ENCODE results near the gene MLPH. TPM values are rescaled to one million over a fixed set of nuclear protein-coding genes. Genes with fewer than 3 reads are reported as not detected.

MLPH gene
- total and polyA plus RNA-seq, 10 donors, result 0.09 to 1.4 (median 0.35) TPM; not detected in 3

DNA sequence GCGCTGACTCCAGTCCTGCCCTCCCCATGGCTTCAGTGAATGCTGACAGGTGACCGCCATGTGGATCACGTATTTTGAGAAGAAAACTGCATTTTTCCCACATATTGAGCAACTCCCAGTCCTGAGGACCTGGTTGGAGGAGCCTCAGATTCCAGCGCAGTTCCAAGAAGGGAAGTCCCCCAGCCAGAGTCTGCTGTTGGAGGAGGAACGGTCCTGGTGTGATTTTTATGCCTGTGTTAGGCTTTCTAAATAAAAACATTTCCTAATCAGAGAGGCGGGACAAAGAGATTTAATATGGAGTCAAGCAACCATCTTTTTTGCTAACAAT is 40.7 kb upstream of the MLPH start:
- Histone ChIP-seq H3K4me1 (peaks cover 0 to 26% (median 10%) of the 10 kb centered on the region in 6 donors), H3K4me3 (no peak overlapping the region)

DNA sequence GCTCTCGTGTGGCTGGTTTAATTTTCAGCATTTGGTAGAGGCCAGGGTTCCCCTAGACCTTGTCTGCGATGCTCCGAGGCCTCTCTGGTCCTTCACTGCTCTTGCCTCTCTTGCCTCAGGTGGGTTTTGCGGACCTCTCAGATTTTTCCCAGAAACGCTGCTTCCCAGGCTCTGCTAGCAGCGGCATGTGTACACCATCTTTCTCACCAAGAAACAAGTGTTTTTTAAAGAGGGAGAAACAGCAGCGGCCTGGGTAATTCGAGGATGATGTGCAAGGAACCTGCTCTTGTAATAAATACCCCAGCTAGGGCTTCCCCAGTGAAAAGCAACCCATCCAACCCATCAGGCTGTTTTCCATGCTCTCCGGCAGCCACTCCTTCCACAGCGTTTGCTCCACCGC is 39.6 kb upstream of the MLPH start:
- H3K4me3 ChIP-seq, result no peak overlapping the region
- TF ChIP-seq POLR2AphosphoS5 (IDR thresholded peaks at IDR 0.05) (no peak), POLR2A (IDR thresholded peaks at IDR 0.05) (no peak)
- TF ChIP-seq, protein P1, sequence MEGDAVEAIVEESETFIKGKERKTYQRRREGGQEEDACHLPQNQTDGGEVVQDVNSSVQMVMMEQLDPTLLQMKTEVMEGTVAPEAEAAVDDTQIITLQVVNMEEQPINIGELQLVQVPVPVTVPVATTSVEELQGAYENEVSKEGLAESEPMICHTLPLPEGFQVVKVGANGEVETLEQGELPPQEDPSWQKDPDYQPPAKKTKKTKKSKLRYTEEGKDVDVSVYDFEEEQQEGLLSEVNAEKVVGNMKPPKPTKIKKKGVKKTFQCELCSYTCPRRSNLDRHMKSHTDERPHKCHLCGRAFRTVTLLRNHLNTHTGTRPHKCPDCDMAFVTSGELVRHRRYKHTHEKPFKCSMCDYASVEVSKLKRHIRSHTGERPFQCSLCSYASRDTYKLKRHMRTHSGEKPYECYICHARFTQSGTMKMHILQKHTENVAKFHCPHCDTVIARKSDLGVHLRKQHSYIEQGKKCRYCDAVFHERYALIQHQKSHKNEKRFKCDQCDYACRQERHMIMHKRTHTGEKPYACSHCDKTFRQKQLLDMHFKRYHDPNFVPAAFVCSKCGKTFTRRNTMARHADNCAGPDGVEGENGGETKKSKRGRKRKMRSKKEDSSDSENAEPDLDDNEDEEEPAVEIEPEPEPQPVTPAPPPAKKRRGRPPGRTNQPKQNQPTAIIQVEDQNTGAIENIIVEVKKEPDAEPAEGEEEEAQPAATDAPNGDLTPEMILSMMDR (IDR thresholded peaks at IDR 0.05 in 8 of 11, conservative IDR thresholded peaks at IDR 0.05 in 3 of 11), result no peak
- 92 to 95% (median 94%) methylated on average over 11 of the region's 11 CpGs for WGBS, 5 donors
- H3K9me3 ChIP-seq, result no peaks in the 10 kb centered on the region
- no peak for DNase-seq
- no peak overlapping the region for H3K27ac ChIP-seq
- no peaks in the 10 kb centered on the region for H3K36me3 ChIP-seq
- intact Hi-C loops (cut with DNase I; ENCODE audit: low total_unique reads), result no loop called here
- H3K27me3 ChIP-seq (replicated peaks in 1 of 7), result peaks cover 0 to 74% (median 5%) of the 10 kb centered on the region in 7 donors
- H3K4me1 ChIP-seq, result peaks cover 0 to 28% (median 10%) of the 10 kb centered on the region in 6 donors

More for the DNA sequence above, 40.7 kb upstream of the MLPH start:
- Histone ChIP-seq H3K9me3 (no peaks in the 10 kb centered on the region), H3K36me3 (no peaks in the 10 kb centered on the region), H3K27me3 (replicated peaks in 1 of 7) (peaks cover 0 to 73% (median 6%) of the 10 kb centered on the region in 7 donors), H3K27ac (no peak overlapping the region)
- intact Hi-C loops (cut with DNase I; ENCODE audit: low total_unique reads), result no loop called here
- WGBS, 5 donors, result 74 to 91% (median 83%) methylated on average over 6 of the region's 6 CpGs
- no peak for DNase-seq
- TF ChIP-seq POLR2A (IDR thresholded peaks at IDR 0.05) (no peak), POLR2AphosphoS5 (IDR thresholded peaks at IDR 0.05) (no peak)
- TF ChIP-seq, protein P1 (IDR thresholded peaks at IDR 0.05 in 8 of 11, conservative IDR thresholded peaks at IDR 0.05 in 3 of 11), result no peak

DNA sequence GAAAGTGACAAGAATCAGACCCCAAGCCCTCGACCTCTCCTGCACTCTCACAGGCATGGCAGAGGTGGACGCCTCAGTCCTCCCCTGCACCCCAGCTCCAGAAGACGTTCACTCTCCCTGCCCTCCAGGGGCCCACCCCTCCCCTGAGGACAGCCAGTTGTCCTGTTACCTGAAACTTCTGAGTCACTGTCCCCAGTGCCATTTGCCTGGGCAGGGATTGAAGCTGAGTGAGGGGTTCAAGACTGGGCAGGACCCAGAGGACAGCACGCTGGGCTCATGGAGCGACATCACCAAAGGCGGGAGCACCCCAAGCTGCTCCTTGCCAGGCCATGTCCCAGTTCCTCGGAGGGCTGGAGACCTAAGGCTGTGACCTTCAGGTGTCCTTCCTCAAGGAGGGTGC is 38.9 kb upstream of the MLPH start:
- DNase-seq, result no peak

DNA sequence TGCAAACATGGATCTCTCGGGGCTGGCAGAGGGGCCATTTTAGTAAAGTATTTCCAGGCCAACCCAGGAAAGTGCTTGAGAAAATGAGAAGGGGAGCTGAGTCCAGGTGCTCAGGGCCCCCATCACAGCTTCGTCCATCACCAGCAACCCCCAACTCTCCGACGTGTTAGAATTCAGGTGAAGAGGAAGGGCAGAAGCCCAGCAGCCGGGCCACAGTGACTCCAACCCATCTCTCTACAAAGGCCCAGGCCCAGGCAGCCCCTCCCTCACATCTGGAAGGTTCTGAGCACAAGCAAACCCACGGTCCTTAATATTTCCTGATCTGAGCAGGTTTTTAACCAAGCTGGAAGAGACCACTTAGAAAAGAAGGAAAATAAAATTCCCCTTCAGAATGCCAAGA is 38.4 kb upstream of the MLPH start:
- DNase-seq, result no peak
- H3K9me3 ChIP-seq, result no peaks in the 10 kb centered on the region
- TF ChIP-seq, protein P1 (IDR thresholded peaks at IDR 0.05 in 8 of 11, conservative IDR thresholded peaks at IDR 0.05 in 3 of 11), result no peak
- TF ChIP-seq POLR2A (IDR thresholded peaks at IDR 0.05), result no peak
- TF ChIP-seq POLR2AphosphoS5 (IDR thresholded peaks at IDR 0.05), result no peak
- intact Hi-C loops (cut with DNase I; ENCODE audit: low total_unique reads), result no loop called here
- H3K4me3 ChIP-seq, result no peak overlapping the region
- 60 to 71% (median 68%) methylated on average over 6 of the region's 6 CpGs for WGBS, 5 donors
- no peaks in the 10 kb centered on the region for H3K36me3 ChIP-seq
- H3K27me3 ChIP-seq (replicated peaks in 1 of 7), result peaks cover 0 to 74% (median 5%) of the 10 kb centered on the region in 7 donors
- H3K4me1 ChIP-seq, result peaks cover 0 to 28% (median 10%) of the 10 kb centered on the region in 6 donors
- peak overlapping the region in 4 of 8 donors; percentile 32 to 69 (median 63) for H3K27ac ChIP-seq

More for the DNA sequence above, 38.9 kb upstream of the MLPH start:
- WGBS, 5 donors, result 90 to 96% (median 92%) methylated on average over 7 of the region's 7 CpGs
- no peak overlapping the region for H3K4me3 ChIP-seq
- peak overlapping the region in 2 of 8 donors; percentile 63 for H3K27ac ChIP-seq
- no peak for TF ChIP-seq POLR2AphosphoS5 (IDR thresholded peaks at IDR 0.05)
- TF ChIP-seq POLR2A (IDR thresholded peaks at IDR 0.05), result no peak
- TF ChIP-seq, protein P1 (IDR thresholded peaks at IDR 0.05 in 8 of 11, conservative IDR thresholded peaks at IDR 0.05 in 3 of 11), result no peak
- H3K4me1 ChIP-seq, result peaks cover 0 to 28% (median 10%) of the 10 kb centered on the region in 6 donors
- intact Hi-C loops (cut with DNase I; ENCODE audit: low total_unique reads), result no loop called here
- no peaks in the 10 kb centered on the region for H3K36me3 ChIP-seq
- H3K9me3 ChIP-seq, result no peaks in the 10 kb centered on the region
- H3K27me3 ChIP-seq (replicated peaks in 1 of 7), result peaks cover 0 to 74% (median 5%) of the 10 kb centered on the region in 7 donors
